Heart right ventricle (tissue), 16 donors: Measurements from ENCODE around the gene TSPAN12. TPM values are rescaled to one million over a fixed set of nuclear protein-coding genes. Genes with fewer than 3 reads are reported as not detected.

Experiments
- ATAC-seq, 8 donors: fragments of 200-7000 bp; cut with Tn5 transposase; one replicate each; pipeline ENCODE4 v1.9.1; 2020; ENCODE audit warnings: mild to moderate bottlenecking in 8 of 8, moderate library complexity in 8 of 8, moderate number of reproducible peaks in 1 of 8
- DNase-seq, 2 donors: peaks; one replicate each; pipeline ENCODE4 v3.0.0-alpha.2; 2020
- H3K27ac ChIP-seq, 10 donors: fragments of 200-600 bp; sonication (generic) in 2 of 10; one replicate each; pipeline versions ENCODE4 v1.5.0 to v1.8.0; 2020 to 2022; ENCODE audit warnings: mild to moderate bottlenecking in 3 of 10
- H3K27me3 ChIP-seq, 7 donors: fragments of 200-600 bp; one replicate each; pipeline ENCODE4 v1.8.0; 2021 to 2022; ENCODE audit warnings: mild to moderate bottlenecking in 2 of 7
- H3K36me3 ChIP-seq, 9 donors: fragments of 200-600 bp; sonication (generic) in 1 of 9; one replicate each; pipeline versions ENCODE4 v1.5.0 to v1.8.0; 2020 to 2022; ENCODE audit warnings: mild to moderate bottlenecking in 2 of 9
- H3K4me1 ChIP-seq, 9 donors: fragments of 200-600 bp; sonication (generic) in 1 of 9; one replicate each; pipeline versions ENCODE4 v1.5.0 to v1.8.0; 2020 to 2022; ENCODE audit warnings: mild to moderate bottlenecking in 4 of 9
- H3K4me3 ChIP-seq, 10 donors: fragments of 200-600 bp; sonication (generic) in 2 of 10; one replicate each; pipeline versions ENCODE4 v1.5.0 to v1.8.0; 2020 to 2022; ENCODE audit warnings: mild to moderate bottlenecking in 7 of 10, moderate library complexity in 2 of 10
- H3K9me3 ChIP-seq, 11 donors: fragments of 200-600 bp in 10 of 11; sonication (generic) in 2 of 11; one replicate each; pipeline versions ENCODE4 v1.5.0 to v1.8.0; 2013 to 2022; ENCODE audit warnings: mild to moderate bottlenecking in 2 of 11, control low read depth in 1 of 11, moderate library complexity in 1 of 11
- CTCF ChIP-seq, 9 donors: fragments of 200-600 bp; sonication (generic) in 2 of 9; IDR thresholded peaks; one replicate each; pipeline versions ENCODE4 v1.5.0 to v1.8.0; 2021 to 2022; ENCODE audit warnings: antibody characterized with exemption in 9 of 9, mild to moderate bottlenecking in 5 of 9, moderate library complexity in 1 of 9
- WGBS, 2 donors: extraction: QIAGEN DNeasy Blood & Tissue Kit; methylation state at CpG; one replicate each; pipeline ENCODE4 v1.1.7; 2013; ENCODE audit warnings: inconsistent platforms in 1 of 2; 5-methylcytosine and 5-hydroxymethylcytosine counted together
- intact Hi-C, 10 donors: fragments of 100-400 bp; cut with DNase I; formaldehyde crosslinking; loops; one replicate each; pipeline versions ENCODE4 v1.11.1 to v1.14.2; 2022
- polyA plus RNA-seq, 2 donors: library from polyadenylated mRNA; stranded (reverse); fragments of 200-250 nt; gene quantifications; one replicate each; pipeline ENCODE4 v1.2.3, GENCODE V29; 2013
- total RNA-seq, 10 donors: library from RNA; stranded (reverse); fragmentation: NEBNext Ultra II Directional in 3 of 10; extraction: Animal tissue kit (Norgen Biotek cat#: 25700) in 3 of 10; gene quantifications; one replicate each; pipeline versions ENCODE4 v1.2.1 to v1.2.4, GENCODE V29; 2021 to 2023
- donor health status: Arrhythmogenic right ventricular cardiomyopathy.
- donor health status: ischemic (EF 13 %, LVEDD 7.1; RV severe dilation, severe dysfunction).
- donor health status: healthy with polysubstance abuse.
- donor health status: DM: no; HTN: yes; CAD: no.
- donor health status: DM: no; HTN: no; CAD: no.
- donor health status: ischemic (EF 25% LVEDD 6.9; RV normal size, moderate dysfunction).
- donor health status: ischemic (EF 25% LVEDD 5.7; RV mildly dilated, moderate dysfunction).
- donor health status: healthy.
- donor health status: DM: yes; HTN: yes; CAD: no.
- donor health status: Ischemic cardiomyopathy.
- donor health status: ischemic (EF 35%, LVEDD 5.7; RV mildly dilated, moderate dysfunction).
- donor health status: nonischemic (EF 11% LVEDD 7.7; RV severe dilation, severe dysfunction).
- donor health status: DM: yes; HTN: yes; CAD: no.
- donor health status: PGD.
- donor health status: ischemic (EF 29% LVEDD 5.4; RV normal size, mild dysfunction).
- donor health status: nonischemic (EF 23%, LVEDD 6.1; RV moderate dilation, normal function).

The TSPAN12 gene
- total and polyA plus RNA-seq, 12 donors = 17.9 to 78.6 (median 60.4) TPM

DNA sequence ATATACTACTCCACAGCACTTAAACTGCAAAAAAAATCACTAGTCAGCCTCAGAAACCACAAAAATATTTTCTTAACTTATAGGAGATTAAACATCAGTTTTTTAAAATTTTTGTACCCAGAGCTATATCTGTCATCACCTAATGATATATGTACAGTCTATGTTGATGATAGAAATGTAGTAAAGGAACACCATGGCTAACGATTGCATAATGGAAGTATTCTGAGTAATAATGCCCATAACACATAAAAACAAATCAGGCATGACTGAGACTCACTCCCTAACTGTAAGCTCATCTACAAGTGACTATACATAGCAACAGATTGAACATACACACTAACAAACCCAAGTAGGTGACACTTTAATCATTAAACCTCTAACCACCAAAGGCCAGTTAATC lies 51.3 kb downstream of the TSPAN12 start:
- no peak for TF ChIP-seq CTCF (IDR thresholded peaks at IDR 0.05)
- H3K4me3 ChIP-seq = no peak overlapping the region
- H3K36me3 ChIP-seq = peaks cover 0 to 22% (median 0%) of the 10 kb centered on the region in 9 donors
- no peak overlapping the region for H3K27ac ChIP-seq
- WGBS, 2 donors = 76 to 84% methylated on average over 1 of the region's 1 CpG
- no peak for DNase-seq
- ATAC-seq = no peak
- no peaks in the 10 kb centered on the region for H3K9me3 ChIP-seq
- H3K27me3 ChIP-seq = no peaks in the 10 kb centered on the region
- intact Hi-C loops = loop anchor here (1.0 to 10.0 kb wide), 8 partner anchors 50 to 301 kb away; partner anchors contain the start of gene TSPAN12 (in 5 of the 10)
- peaks cover 0 to 35% (median 17%) of the 10 kb centered on the region in 9 donors for H3K4me1 ChIP-seq

- Histone ChIP-seq H3K4me1 (peaks cover 0 to 35% (median 17%) of the 10 kb centered on the region in 9 donors), H3K4me3 (no peak overlapping the region), H3K9me3 (no peaks in the 10 kb centered on the region), H3K36me3 (peaks cover 0 to 26% (median 0%) of the 10 kb centered on the region in 9 donors), H3K27ac (no peak overlapping the region), H3K27me3 (no peaks in the 10 kb centered on the region)
- intact Hi-C loops = loop anchor here (1.0 to 10.0 kb wide), 8 partner anchors 51 to 301 kb away; partner anchors contain the start of gene TSPAN12 (in 5 of the 10)
- TF ChIP-seq CTCF (IDR thresholded peaks at IDR 0.05) = peak; percentile 82 to 96 (median 87)
- peak in 6 of 8 donors; percentile 47 to 65 (median 64) for ATAC-seq
- DNase-seq = peak in 1 of 2 donors; percentile 78
- 22% methylated on average over 3 of the region's 3 CpGs for WGBS, 2 donors
These were observed 52.1 kb downstream of the TSPAN12 start for GRCh38 chr7:120805636-120806388.

DNA sequence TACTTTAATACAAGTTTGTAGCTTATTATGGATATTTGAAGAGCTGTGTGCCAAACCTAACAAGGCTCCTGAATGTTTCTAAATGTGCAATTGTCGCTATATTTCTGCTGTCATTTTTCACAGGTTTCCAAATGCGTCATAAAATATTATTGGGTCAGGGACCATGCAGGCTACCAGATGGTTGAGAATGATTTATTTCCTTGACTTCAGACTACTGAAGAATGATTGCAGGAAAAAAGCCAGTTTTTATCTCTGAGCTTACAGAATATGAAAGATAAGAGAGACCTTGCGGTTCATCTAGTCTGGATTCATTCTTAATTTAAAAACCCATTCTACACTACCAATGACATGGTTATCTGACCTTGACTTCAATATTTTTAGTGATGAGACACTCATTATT lies 55.2 kb downstream of the TSPAN12 start:
- Histone ChIP-seq H3K4me1 (peaks cover 0 to 35% (median 8%) of the 10 kb centered on the region in 9 donors), H3K4me3 (no peak overlapping the region), H3K27me3 (no peaks in the 10 kb centered on the region), H3K9me3 (no peaks in the 10 kb centered on the region), H3K36me3 (peaks cover 0 to 19% (median 0%) of the 10 kb centered on the region in 9 donors), H3K27ac (peak overlapping the region in 1 of 10 donors; percentile 18)
- WGBS, 2 donors = 60 to 80% methylated on average over 3 of the region's 3 CpGs
- ATAC-seq = no peak
- intact Hi-C loops = loop anchor here in 3 of 10 donors (5.0 to 10.0 kb wide), 3 partner anchors 55 to 305 kb away; partner anchors contain the start of gene TSPAN12 (in 1 of the 3)
- no peak for TF ChIP-seq CTCF (IDR thresholded peaks at IDR 0.05)
- DNase-seq = no peak

DNA sequence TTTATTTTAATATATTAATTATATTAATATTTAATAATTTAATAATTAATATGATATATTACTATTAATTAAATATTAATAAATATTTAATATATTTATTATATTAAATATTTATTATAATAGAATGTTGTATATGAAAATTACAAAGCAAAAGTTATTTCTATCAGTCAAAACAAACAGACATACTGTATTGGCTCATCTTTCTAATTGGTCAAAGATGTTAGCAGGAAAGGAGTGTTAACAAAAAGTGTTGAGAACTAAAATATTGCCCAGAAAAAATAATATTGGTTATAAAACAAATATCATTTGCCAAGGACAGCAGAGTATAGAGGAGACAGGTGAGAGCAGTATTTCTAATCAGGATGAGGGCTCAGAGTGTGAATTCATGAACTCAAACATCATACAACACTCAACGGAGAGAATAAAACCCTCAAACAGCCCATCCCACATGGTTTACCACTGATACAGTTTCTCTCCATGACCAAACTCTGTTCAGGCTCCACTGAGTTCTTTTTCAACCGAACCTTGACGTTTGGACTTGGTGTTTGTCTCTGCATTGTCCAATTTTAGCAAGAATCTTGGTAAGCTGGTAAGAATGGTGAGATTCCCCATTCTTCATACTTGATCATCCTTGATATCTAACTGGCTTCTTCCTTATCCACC lies 58.0 kb downstream of the TSPAN12 start:
- WGBS, 2 donors = 94 to 97% methylated on average over 3 of the region's 3 CpGs
- peaks cover 0 to 27% (median 14%) of the 10 kb centered on the region in 9 donors for H3K4me1 ChIP-seq
- intact Hi-C loops = loop anchor here in 6 of 10 donors (5.0 to 10.0 kb wide), 4 partner anchors 57 to 307 kb away; partner anchors contain the start of gene TSPAN12 (in 1 of the 6)
- H3K36me3 ChIP-seq = peaks cover 0 to 18% (median 0%) of the 10 kb centered on the region in 9 donors
- no peak overlapping the region for H3K4me3 ChIP-seq
- peaks cover 0 to 13% (median 0%) of the 10 kb centered on the region in 11 donors for H3K9me3 ChIP-seq
- no peaks in the 10 kb centered on the region for H3K27me3 ChIP-seq
- no peak overlapping the region for H3K27ac ChIP-seq
- ATAC-seq = no peak
- no peak for DNase-seq
- no peak for TF ChIP-seq CTCF (IDR thresholded peaks at IDR 0.05)
